HG02678 (cell line): Measurements from ENCODE around the gene ZNF763.
"Not testable (repeated sequence)": the region's sequence is repeated elsewhere in the genome, so short reads cannot be mapped to it uniquely, and the experiment has no call there.

ENCODE experiments used
- ATAC-seq: cut with Tn5 transposase; IDR thresholded peaks from one replicate; pipeline ENCODE4 v1.9.1; 2021; ENCODE audit warnings: mild to moderate bottlenecking, moderate library complexity; ENCODE audit not compliant: unreplicated experiment

The ZNF763 gene

GRCh38 chr19:11971041-11971440 lies 6.2 kb downstream of the ZNF763 start:
- no peak for ATAC-seq

GRCh38 chr19:11973019-11973810 lies 8.4 kb downstream of the ZNF763 start:
- ATAC-seq, result no peak

- no peak for ATAC-seq
These were observed 13.8 kb downstream of the ZNF763 start for GRCh38 chr19:11978492-11979100.

- ATAC-seq, result no peak
These were observed 14.7 kb downstream of the ZNF763 start for GRCh38 chr19:11979527-11979926.

GRCh38 chr19:11982526-11982925 lies 17.7 kb downstream of the ZNF763 start:
- ATAC-seq, result no peak

- ATAC-seq, result no peak
These were observed 20.1 kb downstream of the ZNF763 start for GRCh38 chr19:11984986-11985385.

GRCh38 chr19:11986754-11987153 lies 21.9 kb downstream of the ZNF763 start:
- ATAC-seq, result no peak

GRCh38 chr19:11987405-11988281 lies 22.8 kb downstream of the ZNF763 start:
- peak; percentile 83 for ATAC-seq

GRCh38 chr19:11989112-11989456 lies 24.2 kb downstream of the ZNF763 start:
- no peak for ATAC-seq

GRCh38 chr19:11991921-11992320 lies 27.1 kb downstream of the ZNF763 start:
- ATAC-seq, result not testable (repeated sequence)

- ATAC-seq, result no peak
These were observed 30.3 kb downstream of the ZNF763 start for GRCh38 chr19:11995174-11995573.

- no peak for ATAC-seq
These were observed 35.5 kb downstream of the ZNF763 start for GRCh38 chr19:12000152-12000981.

GRCh38 chr19:12015015-12015752 lies 50.3 kb downstream of the ZNF763 start:
- ATAC-seq, result no peak

- no peak for ATAC-seq
These were observed 50.9 kb downstream of the ZNF763 start for GRCh38 chr19:12015753-12016116.
